Measurements from ENCODE around the gene CPE. TPM values are rescaled to one million over a fixed set of nuclear protein-coding genes. Genes with fewer than 3 reads are reported as not detected.

The CPE gene
- polyA plus RNA-seq, 1 donor (not counting 4 experiments of a cell fraction or from before 2014, with no cell fraction given): 1.9 TPM

DNA sequence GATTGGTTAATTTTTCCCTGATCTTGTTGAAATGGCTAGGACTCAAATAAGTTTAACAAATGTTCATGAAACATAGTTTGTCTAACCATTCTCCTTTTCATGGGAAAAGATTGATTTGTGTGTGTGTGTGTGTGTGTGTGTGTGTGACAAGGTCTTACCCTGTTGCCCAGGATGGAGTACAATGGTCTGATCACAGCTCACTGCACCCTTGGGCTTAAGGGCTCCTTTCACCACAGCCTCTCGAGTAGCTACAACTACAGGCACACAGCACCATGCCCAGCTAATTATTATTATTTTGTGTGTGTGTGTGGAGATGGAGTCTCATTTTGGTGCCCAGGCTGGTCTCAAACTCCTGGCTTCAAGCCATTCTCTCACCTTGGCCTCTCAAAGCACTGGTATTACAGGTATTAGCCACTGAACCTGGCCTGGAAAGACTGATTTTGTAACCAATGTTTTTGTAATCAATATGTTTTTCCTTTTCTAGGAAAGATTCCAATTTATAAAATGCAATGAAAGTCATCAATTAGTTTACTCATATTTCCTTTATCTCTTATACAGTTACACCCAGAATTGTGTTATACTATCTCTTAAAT, 139.3 kb downstream of the CPE start:
- FAIRE-seq (no peak), DNase-seq (ENCODE audit: low read depth, low spot score) (no peak)
- no peaks in the 10 kb centered on the region for H3K9me1 ChIP-seq (ENCODE audit: control insufficient read depth, extremely low read depth, insufficient read depth, low read length)
- no peaks in the 10 kb centered on the region for H3K79me2 ChIP-seq (ENCODE audit: control insufficient read depth, insufficient read depth, low read length)
- H3K36me3 ChIP-seq (ENCODE audit: control insufficient read depth in 2 of 2, extremely low read depth in 1 of 2, insufficient read depth in 2 of 2, low read length in 2 of 2): no peaks in the 10 kb centered on the region
- no peak overlapping the region for H3K4me2 ChIP-seq (ENCODE audit: control insufficient read depth, extremely low read depth, insufficient read depth, low read depth, low read length)
- H3K9ac ChIP-seq (ENCODE audit: control insufficient read depth, extremely low read depth, insufficient read depth, low read length): no peak overlapping the region
- H3K27me3 ChIP-seq (ENCODE audit: control insufficient read depth, extremely low read depth, insufficient read depth, low read length): no peaks in the 10 kb centered on the region
- no peak for TF ChIP-seq EZH2 (IDR thresholded peaks at IDR 0.05; ENCODE audit: low read length)
- TF ChIP-seq, protein P1, sequence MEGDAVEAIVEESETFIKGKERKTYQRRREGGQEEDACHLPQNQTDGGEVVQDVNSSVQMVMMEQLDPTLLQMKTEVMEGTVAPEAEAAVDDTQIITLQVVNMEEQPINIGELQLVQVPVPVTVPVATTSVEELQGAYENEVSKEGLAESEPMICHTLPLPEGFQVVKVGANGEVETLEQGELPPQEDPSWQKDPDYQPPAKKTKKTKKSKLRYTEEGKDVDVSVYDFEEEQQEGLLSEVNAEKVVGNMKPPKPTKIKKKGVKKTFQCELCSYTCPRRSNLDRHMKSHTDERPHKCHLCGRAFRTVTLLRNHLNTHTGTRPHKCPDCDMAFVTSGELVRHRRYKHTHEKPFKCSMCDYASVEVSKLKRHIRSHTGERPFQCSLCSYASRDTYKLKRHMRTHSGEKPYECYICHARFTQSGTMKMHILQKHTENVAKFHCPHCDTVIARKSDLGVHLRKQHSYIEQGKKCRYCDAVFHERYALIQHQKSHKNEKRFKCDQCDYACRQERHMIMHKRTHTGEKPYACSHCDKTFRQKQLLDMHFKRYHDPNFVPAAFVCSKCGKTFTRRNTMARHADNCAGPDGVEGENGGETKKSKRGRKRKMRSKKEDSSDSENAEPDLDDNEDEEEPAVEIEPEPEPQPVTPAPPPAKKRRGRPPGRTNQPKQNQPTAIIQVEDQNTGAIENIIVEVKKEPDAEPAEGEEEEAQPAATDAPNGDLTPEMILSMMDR (optimal IDR thresholded peaks at IDR 0.05 in 1 of 3, IDR thresholded peaks at IDR 0.05 in 1 of 3, conservative IDR thresholded peaks at IDR 0.05 in 1 of 3; ENCODE audit: extremely low read depth in 1 of 3, insufficient read depth in 2 of 3, low read length in 3 of 3): no peak
- H3K4me3 ChIP-seq (ENCODE audit: control insufficient read depth in 2 of 3, extremely low read depth in 1 of 3, insufficient read depth in 2 of 3, low read depth in 1 of 3, low read length in 3 of 3): no peak overlapping the region
- dilution Hi-C loops (cut with MboI; ENCODE audit: extremely low pct_ligation_motif_present, low sequenced_read_pairs): no loop called here
- no peaks in the 10 kb centered on the region for H3K9me3 ChIP-seq (ENCODE audit: control insufficient read depth, low read depth, low read length)
- no peak overlapping the region for H3K27ac ChIP-seq (ENCODE audit: control insufficient read depth, insufficient read depth, low read length)
- no peaks in the 10 kb centered on the region for H4K20me1 ChIP-seq (ENCODE audit: control insufficient read depth, extremely low read depth, insufficient read depth, low read length)
- no peak overlapping the region for H2AFZ ChIP-seq (ENCODE audit: control insufficient read depth, low read length)
- H3K4me1 ChIP-seq (ENCODE audit: control insufficient read depth, extremely low read depth, insufficient read depth, low read length): peaks cover 7% of the 10 kb centered on the region

DNA sequence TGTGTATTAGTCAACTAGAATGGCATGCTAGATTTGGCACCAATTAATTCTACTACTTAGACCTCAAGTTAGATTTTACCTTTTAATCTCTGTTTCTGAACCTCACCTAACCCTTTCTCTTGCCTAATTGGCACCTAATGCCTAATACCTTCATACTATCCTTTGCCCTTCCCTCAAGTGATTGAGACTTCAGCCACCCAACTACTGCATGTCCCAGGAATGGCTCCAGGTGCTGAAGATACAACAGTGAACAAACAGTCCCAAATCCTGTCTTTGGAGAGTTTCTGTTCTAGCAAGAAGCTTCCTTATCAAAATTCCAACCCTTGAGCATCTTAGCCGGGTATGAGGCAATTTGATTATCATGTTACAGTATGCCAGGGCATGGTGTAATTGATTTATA, 139.9 kb downstream of the CPE start:
- H3K4me1 ChIP-seq (ENCODE audit: control insufficient read depth, extremely low read depth, insufficient read depth, low read length): peaks cover 7% of the 10 kb centered on the region
- no peaks in the 10 kb centered on the region for H3K36me3 ChIP-seq (ENCODE audit: control insufficient read depth in 2 of 2, extremely low read depth in 1 of 2, insufficient read depth in 2 of 2, low read length in 2 of 2)
- DNase-seq (ENCODE audit: low read depth, low spot score) (no peak), FAIRE-seq (peak; percentile 36)
- TF ChIP-seq, protein P1 (optimal IDR thresholded peaks at IDR 0.05 in 1 of 3, IDR thresholded peaks at IDR 0.05 in 1 of 3, conservative IDR thresholded peaks at IDR 0.05 in 1 of 3; ENCODE audit: extremely low read depth in 1 of 3, insufficient read depth in 2 of 3, low read length in 3 of 3): no peak
- TF ChIP-seq EZH2 (IDR thresholded peaks at IDR 0.05; ENCODE audit: low read length): no peak
- dilution Hi-C loops (cut with MboI; ENCODE audit: extremely low pct_ligation_motif_present, low sequenced_read_pairs): no loop called here
- H3K27ac ChIP-seq (ENCODE audit: control insufficient read depth, insufficient read depth, low read length): no peak overlapping the region
- no peaks in the 10 kb centered on the region for H3K9me3 ChIP-seq (ENCODE audit: control insufficient read depth, low read depth, low read length)
- no peak overlapping the region for H3K4me3 ChIP-seq (ENCODE audit: control insufficient read depth in 2 of 3, extremely low read depth in 1 of 3, insufficient read depth in 2 of 3, low read depth in 1 of 3, low read length in 3 of 3)
- no peaks in the 10 kb centered on the region for H4K20me1 ChIP-seq (ENCODE audit: control insufficient read depth, extremely low read depth, insufficient read depth, low read length)
- H3K27me3 ChIP-seq (ENCODE audit: control insufficient read depth, extremely low read depth, insufficient read depth, low read length): no peaks in the 10 kb centered on the region
- H3K9me1 ChIP-seq (ENCODE audit: control insufficient read depth, extremely low read depth, insufficient read depth, low read length): no peaks in the 10 kb centered on the region
- H2AFZ ChIP-seq (ENCODE audit: control insufficient read depth, low read length): no peak overlapping the region
- no peak overlapping the region for H3K4me2 ChIP-seq (ENCODE audit: control insufficient read depth, extremely low read depth, insufficient read depth, low read depth, low read length)
- H3K79me2 ChIP-seq (ENCODE audit: control insufficient read depth, insufficient read depth, low read length): no peaks in the 10 kb centered on the region
- H3K9ac ChIP-seq (ENCODE audit: control insufficient read depth, extremely low read depth, insufficient read depth, low read length): no peak overlapping the region

Data from keratinocyte (primary cell).